ENCODE measurements around the gene LRSAM1. TPM values are rescaled to one million over a fixed set of nuclear protein-coding genes. Genes with fewer than 3 reads are reported as not detected.

Gene LRSAM1
- total RNA-seq, 1 donor from 2014 or later = 23.8 TPM

GRCh38 chr9:127506814-127507750, 55.8 kb downstream of the LRSAM1 start:
- peaks cover 5% of the 10 kb centered on the region for H3K4me1 Mint-ChIP-seq (ENCODE audit: low read depth)
- no peak for DNase-seq (ENCODE audit: low spot score)
- peaks cover 2% of the 10 kb centered on the region for H3K36me3 Mint-ChIP-seq (ENCODE audit: low read depth)
- no peaks in the 10 kb centered on the region for H3K9me3 Mint-ChIP-seq
- H3K27me3 Mint-ChIP-seq (ENCODE audit: insufficient read depth) = no peaks in the 10 kb centered on the region
- intact Hi-C loops (cut with micrococcal nuclease) = no loop called here
- H3K4me3 Mint-ChIP-seq = no peak overlapping the region
- H3K27ac Mint-ChIP-seq = no peak overlapping the region

- no peak for DNase-seq (ENCODE audit: low spot score)
- Mint-ChIP-seq H3K27ac (no peak overlapping the region), H3K4me3 (no peak overlapping the region), H3K36me3 (ENCODE audit: low read depth) (peaks cover 2% of the 10 kb centered on the region), H3K4me1 (ENCODE audit: low read depth) (peaks cover 5% of the 10 kb centered on the region), H3K27me3 (ENCODE audit: insufficient read depth) (no peaks in the 10 kb centered on the region), H3K9me3 (no peaks in the 10 kb centered on the region)
- intact Hi-C loops (cut with micrococcal nuclease) = no loop called here
Measured at GRCh38 chr9:127507751-127508648, 56.7 kb downstream of the LRSAM1 start.

DNA sequence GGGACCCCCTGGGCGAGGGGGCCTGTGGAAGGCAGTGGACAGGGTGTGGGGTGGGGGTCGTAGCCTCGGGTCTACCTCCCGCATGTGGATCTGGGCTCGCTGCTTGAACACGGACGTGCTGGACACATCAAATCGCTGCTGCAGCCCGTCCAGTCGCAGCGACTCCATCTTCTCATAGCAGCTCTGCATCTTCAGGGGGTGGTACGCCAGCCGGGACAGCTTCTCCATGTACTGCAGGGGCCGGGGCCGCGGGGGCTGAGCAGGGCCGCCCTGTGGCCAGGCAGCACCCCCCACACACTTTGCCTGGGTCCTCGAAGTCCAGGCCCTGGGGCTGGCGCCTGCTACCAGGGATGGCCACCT, 57.6 kb downstream of the LRSAM1 start:
- H3K4me1 Mint-ChIP-seq (ENCODE audit: low read depth) = peaks cover 4% of the 10 kb centered on the region
- intact Hi-C loops (cut with micrococcal nuclease) = no loop called here
- no peak for DNase-seq (ENCODE audit: low spot score)
- H3K27me3 Mint-ChIP-seq (ENCODE audit: insufficient read depth) = no peaks in the 10 kb centered on the region
- no peak overlapping the region for H3K4me3 Mint-ChIP-seq
- no peaks in the 10 kb centered on the region for H3K9me3 Mint-ChIP-seq
- peaks cover 2% of the 10 kb centered on the region for H3K36me3 Mint-ChIP-seq (ENCODE audit: low read depth)
- no peak overlapping the region for H3K27ac Mint-ChIP-seq

GRCh38 chr9:127509261-127509954, 58.1 kb downstream of the LRSAM1 start:
- Mint-ChIP-seq H3K27ac (no peak overlapping the region), H3K9me3 (no peaks in the 10 kb centered on the region), H3K4me1 (ENCODE audit: low read depth) (no peaks in the 10 kb centered on the region), H3K36me3 (ENCODE audit: low read depth) (peaks cover 1% of the 10 kb centered on the region), H3K4me3 (no peak overlapping the region), H3K27me3 (ENCODE audit: insufficient read depth) (no peaks in the 10 kb centered on the region)
- DNase-seq (ENCODE audit: low spot score) = no peak
- intact Hi-C loops (cut with micrococcal nuclease) = no loop called here

DNA sequence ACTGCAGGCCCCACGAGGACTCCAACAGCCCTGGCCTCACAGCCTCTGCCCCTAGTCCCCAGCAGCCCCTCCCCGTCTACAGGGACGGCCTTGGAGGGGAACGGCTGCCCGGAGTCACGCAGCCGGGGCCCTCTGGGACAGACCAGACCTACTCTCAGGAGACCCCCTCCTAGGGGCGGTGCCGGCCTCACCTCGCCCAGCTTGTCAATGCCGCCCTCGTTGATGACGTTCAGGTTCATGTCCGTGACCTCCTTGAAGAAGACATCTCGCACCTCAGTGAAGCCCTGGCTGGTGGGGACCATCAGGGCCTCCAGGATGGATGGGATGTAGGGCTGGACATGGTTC, 58.6 kb downstream of the LRSAM1 start:
- no peak overlapping the region for H3K4me3 Mint-ChIP-seq
- H3K36me3 Mint-ChIP-seq (ENCODE audit: low read depth) = peaks cover 1% of the 10 kb centered on the region
- H3K9me3 Mint-ChIP-seq = no peaks in the 10 kb centered on the region
- H3K4me1 Mint-ChIP-seq (ENCODE audit: low read depth) = no peaks in the 10 kb centered on the region
- H3K27me3 Mint-ChIP-seq (ENCODE audit: insufficient read depth) = no peaks in the 10 kb centered on the region
- H3K27ac Mint-ChIP-seq = no peak overlapping the region
- no peak for DNase-seq (ENCODE audit: low spot score)
- intact Hi-C loops (cut with micrococcal nuclease) = no loop called here

DNA sequence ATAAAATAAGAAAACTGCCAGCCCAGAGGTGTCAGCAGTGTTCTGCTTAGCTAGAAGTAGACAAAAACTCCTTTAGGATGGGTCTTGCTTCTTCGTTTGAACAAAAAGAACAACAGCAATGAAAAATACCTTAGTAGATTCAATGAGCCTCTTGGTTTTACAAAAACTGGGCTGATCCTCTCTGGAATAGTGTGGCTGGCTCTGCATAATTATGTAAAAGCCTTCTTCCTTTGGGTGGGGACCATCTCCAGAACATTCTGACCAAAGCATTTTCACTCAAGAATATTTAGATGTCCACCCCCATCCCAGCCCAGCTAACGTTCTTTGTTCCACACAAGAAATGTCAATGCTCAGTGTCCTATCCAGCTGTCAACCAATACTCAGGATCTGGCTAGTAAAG, 63.2 kb downstream of the LRSAM1 start:
- Mint-ChIP-seq H3K27me3 (ENCODE audit: insufficient read depth) (no peaks in the 10 kb centered on the region), H3K27ac (no peak overlapping the region), H3K36me3 (ENCODE audit: low read depth) (peaks cover 10% of the 10 kb centered on the region), H3K4me1 (ENCODE audit: low read depth) (no peaks in the 10 kb centered on the region), H3K4me3 (no peak overlapping the region), H3K9me3 (no peaks in the 10 kb centered on the region)
- DNase-seq (ENCODE audit: low spot score) = no peak
- intact Hi-C loops (cut with micrococcal nuclease) = no loop called here

- intact Hi-C loops (cut with micrococcal nuclease) = no loop called here
- H3K9me3 Mint-ChIP-seq = no peaks in the 10 kb centered on the region
- no peak overlapping the region for H3K4me3 Mint-ChIP-seq
- peaks cover 13% of the 10 kb centered on the region for H3K36me3 Mint-ChIP-seq (ENCODE audit: low read depth)
- no peaks in the 10 kb centered on the region for H3K4me1 Mint-ChIP-seq (ENCODE audit: low read depth)
- DNase-seq (ENCODE audit: low spot score) = no peak
- H3K27me3 Mint-ChIP-seq (ENCODE audit: insufficient read depth) = no peaks in the 10 kb centered on the region
- H3K27ac Mint-ChIP-seq = no peak overlapping the region
Measured at GRCh38 chr9:127516835-127517607, 65.7 kb downstream of the LRSAM1 start.

DNA sequence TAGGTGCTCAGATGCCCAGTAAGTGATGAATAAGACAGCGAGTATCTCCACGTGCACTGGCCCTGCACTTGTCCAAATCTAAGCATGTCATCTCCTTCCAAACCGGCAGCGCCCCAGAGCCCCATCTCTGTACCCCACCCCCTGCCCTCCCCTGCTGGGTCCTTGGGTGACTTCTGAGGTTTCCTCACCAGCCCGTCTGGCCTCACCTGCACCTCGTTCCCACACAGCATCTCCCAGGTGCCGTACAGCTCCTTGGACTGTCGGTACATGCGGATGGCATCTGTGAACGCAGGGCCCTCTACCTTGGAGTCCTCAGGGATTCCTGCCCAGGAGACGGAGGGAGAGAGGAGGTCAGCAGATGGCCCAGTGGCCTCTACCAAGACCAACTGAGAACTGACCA, 66.3 kb downstream of the LRSAM1 start:
- no peaks in the 10 kb centered on the region for H3K4me1 Mint-ChIP-seq (ENCODE audit: low read depth)
- intact Hi-C loops (cut with micrococcal nuclease) = no loop called here
- H3K36me3 Mint-ChIP-seq (ENCODE audit: low read depth) = peaks cover 14% of the 10 kb centered on the region
- no peak overlapping the region for H3K27ac Mint-ChIP-seq
- DNase-seq (ENCODE audit: low spot score) = no peak
- no peaks in the 10 kb centered on the region for H3K27me3 Mint-ChIP-seq (ENCODE audit: insufficient read depth)
- H3K9me3 Mint-ChIP-seq = no peaks in the 10 kb centered on the region
- no peak overlapping the region for H3K4me3 Mint-ChIP-seq

- Mint-ChIP-seq H3K4me1 (ENCODE audit: low read depth) (no peaks in the 10 kb centered on the region), H3K27ac (no peak overlapping the region), H3K36me3 (ENCODE audit: low read depth) (peaks cover 19% of the 10 kb centered on the region), H3K4me3 (no peak overlapping the region), H3K9me3 (peaks cover 3% of the 10 kb centered on the region), H3K27me3 (ENCODE audit: insufficient read depth) (no peaks in the 10 kb centered on the region)
- intact Hi-C loops (cut with micrococcal nuclease) = no loop called here
- DNase-seq (ENCODE audit: low spot score) = no peak
Measured at GRCh38 chr9:127518091-127518856, 67.0 kb downstream of the LRSAM1 start.

DNA sequence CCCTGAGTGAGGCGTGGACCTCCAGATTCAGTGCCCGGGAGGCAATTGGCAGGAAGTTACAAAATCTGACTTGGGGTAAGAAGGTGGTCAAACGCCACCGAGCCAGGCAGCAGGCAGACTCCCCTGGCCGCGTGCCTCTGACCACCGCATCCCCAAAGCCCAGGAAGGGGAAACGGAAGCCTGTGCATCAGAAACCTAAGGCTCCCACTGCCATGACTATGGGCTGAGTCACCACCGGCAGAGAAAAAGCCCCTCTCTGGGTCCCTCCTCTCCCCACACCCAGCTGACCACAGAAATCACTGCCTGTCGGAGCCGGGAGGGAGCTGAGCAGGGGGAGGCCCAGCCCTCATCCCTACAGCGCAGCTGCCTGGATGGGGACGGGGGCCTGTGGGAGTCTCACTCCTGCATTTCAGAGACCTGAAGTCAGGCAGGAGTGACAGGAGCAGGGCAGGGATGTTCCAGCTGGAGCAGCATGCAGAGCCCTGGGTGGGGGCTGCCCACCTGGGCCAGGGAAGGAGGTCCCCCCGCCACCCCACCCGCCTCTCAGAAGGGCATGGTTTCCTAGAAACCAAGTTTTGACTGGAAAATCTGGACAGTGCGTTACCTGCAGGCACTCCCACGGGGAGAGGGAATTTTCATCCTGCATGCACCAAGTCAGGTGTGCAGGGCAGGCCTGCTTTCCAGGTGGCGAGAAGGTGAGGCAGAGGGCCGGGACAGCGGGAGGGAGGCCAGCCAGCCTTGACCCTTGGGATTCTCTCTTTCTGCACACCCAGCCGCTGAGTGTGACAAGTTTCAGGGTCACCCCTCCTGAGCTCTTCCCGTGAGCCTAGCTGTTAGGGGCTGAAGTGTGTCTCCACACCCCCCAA, 68.2 kb downstream of the LRSAM1 start:
- no peaks in the 10 kb centered on the region for H3K4me1 Mint-ChIP-seq (ENCODE audit: low read depth)
- H3K27ac Mint-ChIP-seq = peak overlapping the region; percentile 61
- intact Hi-C loops (cut with micrococcal nuclease) = no loop called here
- H3K4me3 Mint-ChIP-seq = no peak overlapping the region
- no peaks in the 10 kb centered on the region for H3K27me3 Mint-ChIP-seq (ENCODE audit: insufficient read depth)
- peaks cover 24% of the 10 kb centered on the region for H3K36me3 Mint-ChIP-seq (ENCODE audit: low read depth)
- peaks cover 5% of the 10 kb centered on the region for H3K9me3 Mint-ChIP-seq
- peak; percentile 16 for DNase-seq (ENCODE audit: low spot score)

Data from activated T-helper 1 cell treated with anti-CD3 and anti-CD28 coated beads, Interleukin-12 subunit alpha, Interleukin-12 subunit beta, Interleukin-2, Interleukin-4 antibody, amounts not matched to agents 30 ng/mL and 10 ng/mL and 1 ng/mL, durations not matched to agents 14 hours and 24 hours and 36 hours (primary cell).